Gastroesophageal sphincter (tissue), 3 donors: ENCODE measurements around the gene C5AR2.
"Not testable (repeated sequence)": the region's sequence is repeated elsewhere in the genome, so short reads cannot be mapped to it uniquely, and the experiment has no call there.

Experiments used
- CTCF ChIP-seq, 4 experiments: fragments of 200-600 bp in 2 of 4; fragments of 450-650 bp in 2 of 4; sonication (generic) in 1 of 4; IDR thresholded peaks; one replicate each; pipeline ENCODE4 v1.5.1; 2017 to 2019; ENCODE audit warnings: antibody characterized with exemption in 4 of 4, mild to moderate bottlenecking in 2 of 4, moderate library complexity in 2 of 4
- EP300 ChIP-seq: sonication (generic); formaldehyde crosslinking; IDR thresholded peaks from one replicate; pipeline ENCODE4 v1.6.1; 2017; ENCODE audit warnings: antibody characterized with exemption, mild to moderate bottlenecking
- POLR2A ChIP-seq, 2 donors: fragments of 450-650 bp; IDR thresholded peaks; one replicate each; pipeline ENCODE4 v1.6.1; 2017; ENCODE audit warnings: antibody characterized with exemption in 2 of 2, mild to moderate bottlenecking in 2 of 2, moderate library complexity in 1 of 2
- POLR2AphosphoS5 ChIP-seq: sonication (generic); formaldehyde crosslinking; IDR thresholded peaks from one replicate; pipeline ENCODE4 v1.6.1; 2017; ENCODE audit warnings: antibody characterized with exemption

DNA sequence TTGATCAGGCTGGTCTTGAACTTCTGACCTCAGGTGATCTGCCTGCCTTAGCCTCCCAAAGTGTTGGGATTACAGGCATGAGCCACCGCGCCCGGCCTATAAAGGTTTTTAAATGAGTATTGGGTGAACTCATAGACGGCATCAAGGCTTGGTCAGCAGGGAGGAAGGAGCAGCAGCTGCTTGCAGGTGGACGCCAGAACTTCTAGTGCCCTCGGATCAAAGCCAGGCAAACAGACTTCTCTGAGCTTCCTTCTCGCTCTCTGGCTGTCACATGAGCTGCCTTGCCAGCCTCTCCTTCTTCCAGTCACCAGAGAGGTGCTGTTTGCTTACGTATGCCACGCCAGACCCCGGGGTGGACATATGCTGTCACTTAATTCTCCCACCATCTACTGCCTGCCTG is 33.5 kb downstream of the C5AR2 start:
- TF ChIP-seq CTCF (IDR thresholded peaks at IDR 0.05); POLR2A (IDR thresholded peaks at IDR 0.05); POLR2AphosphoS5; EP300: not testable (repeated sequence)
